Sigmoid colon (tissue), 7 donors: ENCODE results near the gene CTSE. TPM values are rescaled to one million over a fixed set of nuclear protein-coding genes. Genes with fewer than 3 reads are reported as not detected.
"Not testable (repeated sequence)": the region's sequence is repeated elsewhere in the genome, so short reads cannot be mapped to it uniquely, and the experiment has no call there.

ENCODE experiments used
- DNase-seq: peaks from one replicate; pipeline ENCODE4 v3.0.0-alpha.2; 2019
- H3K27ac ChIP-seq, 4 donors: fragments of 200-600 bp; sonication (generic); one replicate each; pipeline ENCODE4 v1.5.1; 2016 to 2019; ENCODE audit warnings: mild to moderate bottlenecking in 1 of 4
- H3K27me3 ChIP-seq, 3 donors: fragments of 200-600 bp; sonication (generic); one replicate each; pipeline ENCODE4 v1.5.1; 2019; ENCODE audit warnings: mild to moderate bottlenecking in 1 of 3
- H3K36me3 ChIP-seq, 4 donors: fragments of 200-600 bp; sonication (generic); one replicate each; pipeline ENCODE4 v1.5.1; 2016 to 2019
- H3K4me1 ChIP-seq, 4 donors: fragments of 200-600 bp; sonication (generic); one replicate each; pipeline ENCODE4 v1.5.1; 2017 to 2019
- H3K4me3 ChIP-seq, 4 donors: fragments of 200-600 bp; sonication (generic); one replicate each; pipeline ENCODE4 v1.5.1; 2017 to 2019; ENCODE audit warnings: mild to moderate bottlenecking in 2 of 4, moderate library complexity in 1 of 4
- H3K9me3 ChIP-seq, 4 donors: fragments of 200-600 bp in 3 of 4; sonication (generic) in 3 of 4; one replicate each; pipeline versions ENCODE4 v1.5.1 to v1.6.1; 2013 to 2019
- CTCF ChIP-seq, 4 experiments: fragments of 450-650 bp in 3 of 4; fragments of 200-600 bp in 1 of 4; IDR thresholded peaks; one replicate each; pipeline ENCODE4 v1.5.1; 2016 to 2019; ENCODE audit warnings: antibody characterized with exemption in 4 of 4, mild to moderate bottlenecking in 3 of 4, moderate library complexity in 2 of 4
- EP300 ChIP-seq, 4 donors: sonication (generic); formaldehyde crosslinking; IDR thresholded peaks; one replicate each; pipeline ENCODE4 v1.6.1; 2017; ENCODE audit warnings: antibody characterized with exemption in 4 of 4
- POLR2A ChIP-seq, 2 donors: fragments of 450-650 bp; IDR thresholded peaks; one replicate each; pipeline ENCODE4 v1.6.1; 2016; ENCODE audit warnings: antibody characterized with exemption in 2 of 2, mild to moderate bottlenecking in 2 of 2, moderate library complexity in 2 of 2
- POLR2AphosphoS5 ChIP-seq, 4 donors: sonication (generic); formaldehyde crosslinking; IDR thresholded peaks; one replicate each; pipeline ENCODE4 v1.6.1; 2017; ENCODE audit warnings: antibody characterized with exemption in 4 of 4
- WGBS, 2 donors: extraction: QIAGEN DNeasy Blood & Tissue Kit; methylation state at CpG; one replicate each; pipeline ENCODE4 v1.1.7; 2013; 5-methylcytosine and 5-hydroxymethylcytosine counted together
- intact Hi-C: fragments of 100-400 bp; cut with DNase I; formaldehyde crosslinking; loops from one replicate; pipeline ENCODE4 v1.15.1; 2023
- polyA plus RNA-seq, 3 donors: library from polyadenylated mRNA; stranded (reverse); fragments of 200-250 nt; gene quantifications; one replicate each; pipeline ENCODE4 v1.2.3, GENCODE V29; 2013
- total RNA-seq, 4 donors: library from RNA; depleted of rRNA; stranded (reverse); fragments of >200 nt; gene quantifications; one replicate each; pipeline ENCODE4 v1.1.0, GENCODE V29; 2016
- donor health status: healthy with polysubstance abuse.
- donor health status: Bipolar disorder and iron deficiency.
- donor health status: healthy.

The CTSE gene
- total and polyA plus RNA-seq, 7 donors: 4.4 to 9.0 (median 8.6) TPM; not detected in 4

GRCh38 chr1:206000641-206001339, 22.9 kb downstream of the CTSE start:
- TF ChIP-seq EP300 (IDR thresholded peaks at IDR 0.05): no peak
- no peak for TF ChIP-seq CTCF (IDR thresholded peaks at IDR 0.05)
- TF ChIP-seq POLR2A (IDR thresholded peaks at IDR 0.05): no peak
- TF ChIP-seq POLR2AphosphoS5 (IDR thresholded peaks at IDR 0.05): no peak
- no peaks in the 10 kb centered on the region for H3K27me3 ChIP-seq
- H3K27ac ChIP-seq: peak overlapping the region in 1 of 4 donors; percentile 74
- H3K4me3 ChIP-seq: no peak overlapping the region
- H3K4me1 ChIP-seq: peaks cover 0 to 33% (median 32%) of the 10 kb centered on the region in 4 donors
- 87 to 90% methylated on average over 8 of the region's 8 CpGs for WGBS, 2 donors
- H3K9me3 ChIP-seq: no peaks in the 10 kb centered on the region
- no peaks in the 10 kb centered on the region for H3K36me3 ChIP-seq
- no peak for DNase-seq
- intact Hi-C loops: no loop called here

- DNase-seq: no peak
Observed at GRCh38 chr1:205998457-205999241, 25.0 kb downstream of the CTSE start.

GRCh38 chr1:205996641-205997040, 27.1 kb downstream of the CTSE start:
- H3K27me3 ChIP-seq, intact Hi-C loops: not testable (repeated sequence)

More at GRCh38 chr1:205998457-205999241, 25.0 kb downstream of the CTSE start:
- WGBS, 2 donors: 88 to 92% methylated on average over 13 of the region's 13 CpGs
- H3K4me1 ChIP-seq: peaks cover 0 to 31% (median 30%) of the 10 kb centered on the region in 4 donors
- no peak overlapping the region for H3K27ac ChIP-seq
- no peaks in the 10 kb centered on the region for H3K27me3 ChIP-seq
- no peaks in the 10 kb centered on the region for H3K36me3 ChIP-seq
- TF ChIP-seq POLR2A (IDR thresholded peaks at IDR 0.05) (no peak), CTCF (IDR thresholded peaks at IDR 0.05) (no peak), EP300 (IDR thresholded peaks at IDR 0.05) (no peak), POLR2AphosphoS5 (IDR thresholded peaks at IDR 0.05) (no peak)
- no peaks in the 10 kb centered on the region for H3K9me3 ChIP-seq
- intact Hi-C loops: no loop called here
- H3K4me3 ChIP-seq: no peak overlapping the region

GRCh38 chr1:205994346-205994745, 29.3 kb downstream of the CTSE start:
- Histone ChIP-seq H3K4me3 (no peak overlapping the region), H3K36me3 (peaks cover 0 to 15% (median 0%) of the 10 kb centered on the region in 4 donors), H3K27ac (no peak overlapping the region), H3K9me3 (no peaks in the 10 kb centered on the region), H3K4me1 (no peaks in the 10 kb centered on the region), H3K27me3 (no peaks in the 10 kb centered on the region)
- 68 to 72% methylated on average over 4 of the region's 4 CpGs for WGBS, 2 donors
- DNase-seq: no peak
- intact Hi-C loops: no loop called here
- TF ChIP-seq CTCF (IDR thresholded peaks at IDR 0.05) (no peak), POLR2AphosphoS5 (IDR thresholded peaks at IDR 0.05) (no peak), EP300 (IDR thresholded peaks at IDR 0.05) (no peak), POLR2A (IDR thresholded peaks at IDR 0.05) (no peak)

More at GRCh38 chr1:205996641-205997040, 27.1 kb downstream of the CTSE start:
- peaks cover 0 to 11% (median 10%) of the 10 kb centered on the region in 4 donors for H3K4me1 ChIP-seq
- not testable (repeated sequence) for H3K27ac ChIP-seq, H3K9me3 ChIP-seq, H3K36me3 ChIP-seq, H3K4me3 ChIP-seq, DNase-seq
- WGBS, 2 donors: 97 to 98% methylated on average over 1 of the region's 1 CpG

- Histone ChIP-seq H3K9me3 (no peaks in the 10 kb centered on the region), H3K4me3 (no peak overlapping the region), H3K27ac (no peak overlapping the region), H3K27me3 (no peaks in the 10 kb centered on the region), H3K36me3 (peaks cover 0 to 15% (median 0%) of the 10 kb centered on the region in 4 donors), H3K4me1 (no peaks in the 10 kb centered on the region)
- DNase-seq: no peak
- intact Hi-C loops: no loop called here
- TF ChIP-seq EP300 (IDR thresholded peaks at IDR 0.05): no peak
- no peak for TF ChIP-seq CTCF (IDR thresholded peaks at IDR 0.05)
- no peak for TF ChIP-seq POLR2AphosphoS5 (IDR thresholded peaks at IDR 0.05)
- no peak for TF ChIP-seq POLR2A (IDR thresholded peaks at IDR 0.05)
- WGBS, 2 donors: 94 to 95% methylated on average over 1 of the region's 1 CpG
Observed at GRCh38 chr1:205993068-205993467, 30.6 kb downstream of the CTSE start.
